NCI-H2081 (cell line): ENCODE measurements around the gene AP2A2.

ENCODE experiments used
- DNase-seq, 2 experiments: peaks; one replicate each; lab custom pipeline; 2025; lab: John Stamatoyannopoulos, UW

AP2A2 gene

DNA sequence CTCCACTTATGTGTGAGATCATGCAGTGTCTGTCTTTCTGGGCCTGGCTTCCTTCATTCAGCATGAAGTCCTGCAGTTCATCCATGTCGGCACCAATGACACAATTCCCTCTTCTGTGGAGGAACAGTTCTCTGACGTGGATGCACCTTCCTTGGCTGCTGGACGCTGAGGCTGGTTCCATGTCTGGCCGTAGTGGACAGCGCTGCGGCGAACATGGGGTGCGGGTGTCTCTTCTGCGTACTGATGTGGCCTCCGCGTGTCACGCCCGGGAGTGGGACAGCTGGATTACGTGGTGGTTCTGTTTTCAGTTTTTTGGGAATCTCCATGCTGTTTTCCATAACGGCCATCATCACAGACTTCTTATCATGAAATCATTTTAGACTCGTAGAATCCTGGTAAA, 132.1 kb downstream of the AP2A2 start:
- no peak for DNase-seq

DNA sequence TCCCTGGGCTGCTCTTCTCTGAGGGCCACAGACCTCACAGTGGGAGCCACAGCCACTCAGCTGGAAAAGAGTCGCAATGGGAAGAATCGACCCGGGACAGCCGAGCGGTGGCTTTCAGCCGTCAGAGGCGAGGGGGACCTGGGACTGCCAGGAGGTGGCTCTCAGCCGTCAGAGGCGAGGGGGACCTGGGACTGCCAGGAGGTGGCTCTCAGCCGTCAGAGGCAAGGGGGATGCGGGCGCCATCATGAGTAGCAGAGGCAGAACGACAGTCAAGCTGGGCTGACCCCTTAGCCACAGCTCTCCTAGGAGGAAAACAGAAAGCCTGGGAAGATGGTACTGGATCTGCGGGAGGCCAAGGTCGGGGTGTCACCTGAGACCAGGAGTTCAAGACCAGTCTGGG, 134.1 kb downstream of the AP2A2 start:
- no peak for DNase-seq

DNA sequence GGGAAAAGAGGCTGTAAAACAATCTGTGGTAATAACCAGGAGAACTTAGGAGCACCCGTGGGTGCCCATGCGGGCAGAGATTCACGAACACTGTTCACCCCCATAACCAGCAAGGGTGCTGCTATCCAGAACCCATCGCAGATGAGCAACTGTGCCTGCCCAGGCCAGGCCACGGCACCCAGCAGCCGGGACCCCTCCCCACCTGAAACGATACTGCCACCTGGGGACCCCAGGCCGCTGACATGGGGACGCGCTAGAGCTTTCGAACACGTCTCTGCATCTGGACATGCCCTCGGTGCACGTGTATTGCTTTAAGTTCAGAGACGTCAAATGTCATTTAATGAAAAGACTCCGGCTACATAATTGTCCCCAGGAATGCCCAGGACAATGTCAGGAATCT, 134.7 kb downstream of the AP2A2 start:
- no peak for DNase-seq

GRCh38 chr11:1060852-1061616, 135.4 kb downstream of the AP2A2 start:
- DNase-seq: no peak
